Measurements from ENCODE around the gene SLC39A11.

GRCh38 chr17:72946156-72946555 lies 146.3 kb downstream of the SLC39A11 start:
- TF ChIP-seq POLR2AphosphoS5 (IDR thresholded peaks at IDR 0.05; ENCODE audit: low read depth) (no peak), CTCF (IDR thresholded peaks at IDR 0.05; ENCODE audit: insufficient read depth, low read length) (no peak), REST (IDR thresholded peaks at IDR 0.05; ENCODE audit: insufficient replicate concordance, low read depth) (no peak), SPI1 (IDR thresholded peaks at IDR 0.05; ENCODE audit: borderline replicate concordance, low read depth) (no peak), GABPA (IDR thresholded peaks at IDR 0.05; ENCODE audit: low read depth) (no peak)

All from HL-60 (cell line).